ENCODE data around the gene JAML.
A peak's percentile ranks its signal among the peaks of the same experiment; 100 is the strongest.

The JAML gene

DNA sequence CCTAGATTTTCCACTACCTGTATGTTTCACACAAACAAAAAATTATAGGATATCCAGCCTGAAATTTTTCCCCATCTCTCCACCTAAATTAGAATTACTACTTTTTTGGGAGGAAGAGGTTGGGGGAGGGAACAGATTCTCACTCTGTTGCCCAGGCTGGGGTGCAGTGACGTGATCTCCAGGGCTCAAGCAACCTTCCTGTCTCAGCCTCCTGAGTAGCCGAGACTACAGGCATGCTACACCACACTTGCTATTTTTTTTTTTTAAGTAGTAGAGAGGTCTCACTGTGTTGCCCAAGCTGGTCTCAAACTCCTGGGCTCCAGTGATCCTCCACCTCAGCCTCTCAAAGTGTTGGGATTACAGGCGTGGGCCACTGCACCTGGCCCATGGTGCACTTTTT, 9.5 kb downstream of the JAML start:
- no peak for DNase-seq

DNA sequence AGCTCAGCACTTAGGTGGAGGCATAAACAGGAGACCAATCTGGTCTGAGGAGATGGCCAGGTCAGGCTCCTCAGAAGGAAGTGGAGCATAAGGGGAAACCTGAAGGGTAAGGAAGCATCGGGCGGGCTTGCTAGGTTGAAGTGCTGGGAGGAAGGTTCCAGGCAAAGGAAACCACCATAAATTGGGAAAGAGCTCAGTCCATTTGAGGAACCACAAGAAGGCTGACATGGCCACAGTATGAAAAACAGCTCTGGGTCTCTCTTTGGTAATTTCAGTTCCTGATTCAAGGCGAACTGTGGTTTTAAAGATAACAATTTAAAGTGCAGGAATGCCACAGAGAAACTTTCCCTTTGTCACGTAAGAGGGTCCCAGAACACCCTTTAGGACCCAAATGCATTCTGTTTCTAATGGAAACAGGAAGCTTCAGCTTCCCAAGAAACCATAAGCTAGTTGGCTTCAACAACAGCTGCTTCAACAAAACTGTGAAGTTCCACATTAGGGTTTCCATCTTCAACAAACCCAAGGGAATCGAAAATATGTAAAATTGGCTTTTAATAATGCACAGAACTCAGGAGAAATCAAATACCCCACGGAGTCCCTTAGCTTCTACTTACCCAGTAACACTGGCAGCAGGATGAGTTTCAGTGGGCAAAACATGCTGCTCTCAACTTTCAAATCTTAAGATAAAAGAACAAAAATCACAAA, 10.4 kb downstream of the JAML start:
- no peak for DNase-seq

GRCh38 chr11:118213781-118214180, 11.0 kb downstream of the JAML start:
- no peak for DNase-seq

GRCh38 chr11:118213201-118213600, 11.6 kb downstream of the JAML start:
- DNase-seq, result no peak

DNA sequence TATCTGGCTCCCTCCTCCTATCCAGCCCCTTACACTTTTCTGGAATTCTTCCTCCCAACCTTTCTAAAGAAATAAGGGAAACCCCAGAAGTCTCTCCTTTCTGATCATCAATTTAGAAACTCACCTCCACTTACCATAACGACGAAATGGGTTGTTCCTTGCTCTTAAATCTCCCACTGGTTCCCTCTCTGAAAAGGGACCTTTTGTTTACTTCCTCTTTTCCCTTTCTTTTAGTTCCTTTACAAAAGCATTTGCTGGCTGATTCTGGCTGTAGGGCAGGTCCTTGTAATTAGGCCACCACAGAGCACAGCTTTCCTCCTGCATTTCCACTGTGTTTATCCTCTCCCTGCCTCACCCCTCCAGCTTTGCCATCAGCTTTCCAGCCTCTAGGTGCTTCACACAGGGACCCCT, 12.0 kb downstream of the JAML start:
- no peak for DNase-seq

DNA sequence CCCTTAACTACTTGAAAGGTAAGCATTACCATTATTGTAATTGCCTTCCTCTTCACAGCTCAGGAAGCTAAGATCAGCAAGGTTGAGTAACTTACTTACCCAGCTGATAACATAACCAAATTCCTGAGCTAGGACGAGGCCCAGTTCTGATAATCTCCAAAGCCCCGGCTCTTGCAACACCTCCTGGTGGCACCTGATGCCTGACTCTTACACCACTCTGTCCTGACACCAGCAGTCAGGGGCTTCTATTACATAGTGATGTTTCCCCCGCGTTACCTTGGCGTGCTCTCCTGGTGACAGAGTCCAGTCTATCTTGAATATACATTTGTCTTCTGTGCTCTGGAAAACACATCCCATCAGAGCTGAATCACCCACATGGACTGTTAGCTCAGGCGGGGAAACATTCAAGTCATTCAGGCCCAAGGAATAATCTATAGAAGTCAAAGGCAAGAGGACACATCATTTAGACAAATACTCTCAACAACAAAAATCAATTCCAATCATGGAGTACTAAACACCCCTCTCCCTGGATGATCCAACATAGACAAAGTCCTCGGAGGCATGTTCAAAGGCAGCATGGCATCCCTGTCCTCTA, 12.6 kb downstream of the JAML start:
- no peak for DNase-seq

GRCh38 chr11:118211006-118211405, 13.8 kb downstream of the JAML start:
- no peak for DNase-seq

- DNase-seq, result no peak
Measured at GRCh38 chr11:118210323-118210722, 14.5 kb downstream of the JAML start.

DNA sequence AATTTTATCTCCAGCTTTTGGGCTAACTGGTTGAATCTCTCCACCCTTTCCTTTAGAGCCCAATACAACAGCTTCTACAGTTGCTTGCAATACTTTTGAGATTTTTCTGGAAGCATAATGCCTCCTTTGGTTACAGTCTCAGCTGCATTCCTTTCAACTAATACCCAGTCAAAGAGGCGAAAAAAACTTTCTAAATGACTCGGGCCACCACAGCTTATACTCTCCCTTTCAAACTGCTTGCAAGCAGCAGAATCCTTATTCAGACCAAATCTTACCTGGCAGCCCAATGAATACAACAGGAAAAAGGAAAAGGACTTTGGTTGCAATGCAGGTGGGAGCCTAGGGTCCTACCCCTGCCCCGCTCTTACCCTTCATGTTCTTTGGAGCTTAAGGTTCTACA, 15.8 kb downstream of the JAML start:
- no peak for DNase-seq

GRCh38 chr11:118207079-118207478, 17.7 kb downstream of the JAML start:
- DNase-seq, result no peak

DNA sequence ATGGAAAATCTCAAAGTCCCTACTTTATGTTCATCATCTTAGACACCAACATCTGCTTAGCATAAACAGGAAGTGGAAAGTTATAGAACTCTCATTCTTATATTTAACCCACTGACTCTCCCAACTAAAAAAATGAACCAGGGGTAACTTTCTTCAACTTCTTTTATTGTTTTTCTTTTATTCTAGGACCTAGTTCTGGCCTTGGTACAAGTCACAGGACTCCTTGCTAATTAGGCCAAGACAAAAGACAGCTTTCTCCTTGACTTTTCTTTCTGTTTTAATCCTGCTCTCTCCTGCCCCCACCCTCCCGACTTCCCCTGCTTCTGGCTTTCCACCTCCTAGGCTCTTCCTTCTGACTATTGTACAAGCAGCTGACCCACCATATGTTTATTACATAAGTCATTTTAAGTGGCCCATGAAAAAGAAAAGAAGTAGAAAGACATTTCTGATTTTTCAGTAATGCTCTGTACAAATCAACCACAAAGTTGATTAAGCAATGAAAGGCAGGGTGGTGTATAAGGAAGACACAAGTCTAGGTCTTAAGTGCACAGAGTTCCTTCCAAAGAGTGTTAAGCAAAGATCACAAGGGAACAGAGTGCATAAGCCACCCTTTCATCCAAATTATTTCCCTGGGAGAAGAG, 18.3 kb downstream of the JAML start:
- DNase-seq, result no peak

- no peak for DNase-seq
Measured at GRCh38 chr11:118205606-118206378, 19.0 kb downstream of the JAML start.

DNA sequence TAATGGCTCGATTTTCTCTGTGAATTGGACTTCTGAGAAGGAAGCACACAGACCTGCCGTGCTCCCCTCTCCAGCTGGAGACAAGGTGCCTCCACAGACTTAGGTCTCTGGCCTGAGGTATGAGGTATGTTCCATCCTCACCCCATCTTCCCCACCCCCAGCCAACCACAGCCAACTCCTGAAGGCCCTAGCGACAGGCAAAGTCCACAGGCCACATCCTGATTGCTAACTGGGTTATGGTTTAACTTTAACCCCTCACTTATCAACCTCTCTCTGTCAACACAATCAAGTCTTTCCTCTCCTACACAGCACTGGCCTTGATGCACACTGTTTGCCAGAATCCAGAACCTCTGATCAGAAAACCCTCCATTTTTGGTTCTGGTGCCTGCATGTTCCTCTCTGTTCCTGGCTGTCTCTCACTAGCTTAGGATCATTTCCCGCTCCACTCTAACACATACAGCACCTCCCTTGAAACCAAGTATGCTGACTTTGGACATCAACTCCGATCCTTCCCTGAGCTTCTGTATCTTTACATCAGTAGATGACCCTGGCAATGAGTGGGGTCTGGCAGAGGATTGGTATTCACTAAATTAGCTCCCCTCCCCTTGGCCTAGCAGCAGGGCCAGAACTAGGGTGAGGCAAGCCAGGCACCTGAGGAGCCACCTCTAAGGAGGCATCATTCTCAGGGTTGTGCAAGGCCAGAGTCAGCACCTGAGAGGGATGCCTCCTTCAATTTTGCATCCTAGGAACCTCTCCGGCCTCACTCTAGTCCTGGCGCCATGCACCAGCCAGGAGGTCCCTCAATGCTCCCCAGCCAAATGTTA, 22.0 kb downstream of the JAML start:
- DNase-seq, result no peak

DNA sequence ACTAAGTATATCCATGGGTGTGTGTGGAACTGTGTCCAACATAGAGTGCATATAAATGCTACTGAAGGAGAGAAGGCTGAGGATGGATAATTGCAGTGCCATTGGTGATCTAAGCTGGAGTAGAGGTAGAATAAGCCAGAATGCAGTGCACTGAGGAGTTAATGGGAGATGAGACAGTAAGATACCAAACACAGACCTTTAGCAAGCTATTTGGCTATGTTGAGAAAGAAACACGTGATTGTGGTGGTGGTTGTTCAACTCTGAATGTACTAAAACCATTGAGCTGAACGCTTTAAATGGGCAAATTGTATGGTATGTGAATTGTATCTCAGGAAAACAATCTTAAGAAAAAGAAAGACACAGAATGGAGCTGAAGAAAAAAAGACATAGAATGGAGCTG, 22.8 kb downstream of the JAML start:
- no peak for DNase-seq

- no peak for DNase-seq
Measured at GRCh38 chr11:118200901-118201680, 23.7 kb downstream of the JAML start.

- no peak for DNase-seq
Measured at GRCh38 chr11:118200497-118200896, 24.3 kb downstream of the JAML start.

GRCh38 chr11:118199135-118199534, 25.7 kb downstream of the JAML start:
- DNase-seq, result no peak

GRCh38 chr11:118198370-118198769, 26.4 kb downstream of the JAML start:
- DNase-seq, result peak; percentile 81 to 97

DNA sequence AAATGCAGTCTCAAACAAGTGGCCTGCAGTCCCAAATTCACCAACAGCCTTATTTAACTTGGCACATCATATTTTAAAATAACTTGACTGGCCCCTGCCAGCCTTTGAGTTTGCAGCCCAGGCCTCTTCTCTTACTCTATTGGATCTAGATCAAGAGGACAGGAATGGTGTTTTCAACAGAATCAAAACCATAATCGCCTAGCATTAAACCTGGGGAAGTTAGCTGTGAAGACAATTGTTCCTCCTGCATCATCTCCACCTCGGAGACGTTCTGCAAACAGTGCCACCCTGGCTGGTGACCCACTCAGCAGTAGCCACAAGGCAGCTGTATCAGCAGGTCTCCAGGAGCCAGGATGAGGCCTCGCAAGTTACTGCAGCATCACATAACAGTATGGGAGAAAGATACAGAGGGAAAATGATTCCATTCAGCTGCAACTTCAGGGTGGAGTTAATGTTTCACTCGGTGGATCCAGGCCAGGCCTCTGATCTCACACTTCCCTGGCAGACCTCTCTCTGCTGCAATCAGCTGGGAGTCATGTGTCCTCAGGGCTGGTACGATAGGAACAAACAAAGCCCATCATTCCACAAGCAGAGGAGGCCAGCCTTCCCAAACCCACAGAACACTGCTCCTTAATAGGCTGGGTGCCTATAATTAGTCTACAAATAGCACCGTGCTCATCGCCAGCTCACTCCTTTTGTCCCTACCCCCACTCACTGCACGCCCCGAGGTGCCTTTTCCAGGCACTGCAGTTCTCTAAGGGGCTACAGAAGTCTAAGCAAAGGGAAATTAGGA, 29.8 kb downstream of the JAML start:
- DNase-seq, result peak; percentile 94 to 95

DNA sequence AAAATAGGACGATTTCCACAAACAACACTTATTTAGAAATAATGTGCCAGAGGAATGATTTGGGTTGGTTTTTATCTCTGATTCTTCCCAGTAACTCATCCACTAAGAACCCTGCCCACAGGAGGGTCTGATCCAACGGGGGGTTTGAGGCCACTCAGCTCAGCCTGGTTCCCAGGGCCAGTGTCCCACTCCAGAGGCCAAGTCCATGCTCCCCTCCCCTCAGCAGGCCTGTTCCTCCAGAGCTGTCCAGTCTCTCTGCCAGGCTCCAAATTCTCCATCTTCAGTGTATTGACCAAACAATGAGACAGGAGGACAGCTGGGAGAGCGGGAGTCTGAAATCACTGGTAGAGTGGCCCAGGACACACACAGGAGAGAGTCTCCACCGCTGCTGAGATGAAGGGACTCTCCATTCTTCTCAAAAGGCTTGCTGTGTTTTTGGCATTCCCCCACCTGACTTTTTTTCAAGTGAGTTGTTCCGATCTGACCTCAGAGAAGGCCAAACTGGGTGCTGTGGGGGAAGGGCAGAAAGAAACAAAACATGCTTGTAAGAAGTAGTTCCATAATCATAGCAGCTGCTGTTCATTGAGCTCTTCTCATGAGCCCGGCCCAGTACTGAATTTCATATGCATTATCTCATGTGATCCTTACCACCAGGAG, 30.8 kb downstream of the JAML start:
- DNase-seq, result peak; percentile 92 to 93

Measured in NCI-H526 (cell line).